CD4-positive, alpha-beta T cell (primary cell): Measurements from ENCODE around the gene KCNAB2. TPM values are rescaled to one million over a fixed set of nuclear protein-coding genes. Genes with fewer than 3 reads are reported as not detected.

ENCODE experiments used
- ATAC-seq: fragments of 200-7000 bp; cut with Tn5 transposase; one replicate; pipeline ENCODE4 v1.10.0; 2022; ENCODE audit warnings: mild to moderate bottlenecking; ENCODE audit not compliant: poor library complexity
- CTCF ChIA-PET: fragments of 350-600 bp; sonication (Branson Sonifier 250); formaldehyde crosslinking; loops from one replicate; lab custom pipeline; 2021; ENCODE audit warnings: antibody characterized with exemption, inconsistent platforms; lab: Charles Lee
- POLR2A ChIA-PET: fragments of 350-600 bp; sonication (Branson Sonifier 250); formaldehyde crosslinking; loops from one replicate; lab custom pipeline; 2021; ENCODE audit warnings: antibody characterized with exemption, inconsistent platforms; lab: Charles Lee
- DNase-seq, 14 experiments: peaks; one replicate each; pipeline ENCODE4 v3.0.0-alpha.2; 2013 to 2020; ENCODE audit warnings: mixed read lengths in 2 of 14
- H3K27ac ChIP-seq, 2 donors: one replicate each; pipeline versions ENCODE4 v1.5.1 to v1.7.0; 2013; ENCODE audit warnings: low read length in 2 of 2, low read depth in 1 of 2, mild to moderate bottlenecking in 1 of 2
- H3K27me3 ChIP-seq, 2 experiments: 1 replicate in 1 of 2; 2 replicates in 1 of 2; pipeline versions ENCODE4 v1.6.1 to v1.7.0; 2013; ENCODE audit warnings: low read length in 2 of 2, control low read depth in 1 of 2, mild to moderate bottlenecking in 1 of 2, moderate library complexity in 1 of 2; ENCODE audit not compliant: insufficient read depth in 2 of 2, control insufficient read depth in 1 of 2
- H3K36me3 ChIP-seq: one replicate; pipeline ENCODE4 v1.6.1; 2013; ENCODE audit warnings: low read length, control low read depth; ENCODE audit not compliant: insufficient read depth
- H3K4me1 ChIP-seq: one replicate; pipeline ENCODE4 v1.6.1; 2013; ENCODE audit warnings: low read length, control low read depth; ENCODE audit not compliant: insufficient read depth
- H3K4me3 ChIP-seq: one replicate; pipeline ENCODE4 v1.5.1; 2013; ENCODE audit warnings: mild to moderate bottlenecking, low read length, moderate library complexity
- H3K9me3 ChIP-seq, 2 experiments: 1 replicate in 1 of 2; 2 replicates in 1 of 2; pipeline versions ENCODE4 v1.6.1 to v1.7.0; 2013; ENCODE audit warnings: low read length in 2 of 2, mild to moderate bottlenecking in 2 of 2, control low read depth in 1 of 2, moderate library complexity in 1 of 2; ENCODE audit not compliant: control insufficient read depth in 1 of 2, insufficient read depth in 1 of 2
- H3K27ac Mint-ChIP-seq: one replicate; pipeline ENCODE4 v1.8.0; 2020; ENCODE audit warnings: mixed read lengths
- H3K27me3 Mint-ChIP-seq: one replicate; pipeline ENCODE4 v1.8.0; 2021; ENCODE audit warnings: mixed read lengths
- H3K36me3 Mint-ChIP-seq: one replicate; pipeline ENCODE4 v1.8.0; 2021; ENCODE audit warnings: low read depth, mixed read lengths
- H3K4me1 Mint-ChIP-seq: one replicate; pipeline ENCODE4 v1.8.0; 2021; ENCODE audit warnings: low read depth, mixed read lengths
- H3K4me3 Mint-ChIP-seq: one replicate; pipeline ENCODE4 v1.8.0; 2020; ENCODE audit warnings: mild to moderate bottlenecking, mixed read lengths
- H3K9me3 Mint-ChIP-seq: one replicate; pipeline ENCODE4 v1.8.0; 2020; ENCODE audit warnings: mixed read lengths
- CTCF ChIP-seq: fragments of 200-600 bp; IDR thresholded peaks from one replicate; pipeline ENCODE4 v1.8.0; 2022; ENCODE audit warnings: antibody characterized with exemption, mild to moderate bottlenecking
- intact Hi-C, 2 experiments: fragments of 100-400 bp; cut with DNase I in 1 of 2; cut with micrococcal nuclease in 1 of 2; formaldehyde crosslinking; loops; one replicate each; pipeline versions ENCODE4 v1.15.1 to v1.9.0; 2023 to 2025; cut with DNase I, micrococcal nuclease
- total RNA-seq, 174 experiments: library from RNA in 2 of 174; stranded (reverse) in 2 of 174; gene quantifications; one replicate each; pipeline ENCODE4 v1.2.3 and lab custom pipeline; 2021 to 2026

The KCNAB2 gene
- total RNA-seq, 2 experiments from 2014 or later: 147 to 155 TPM

- Histone ChIP-seq H3K27me3 (no peaks in the 10 kb centered on the region), H3K27ac (no peak overlapping the region), H3K36me3 (peaks cover 75% of the 10 kb centered on the region), H3K4me1 (peaks cover 8% of the 10 kb centered on the region), H3K4me3 (no peak overlapping the region), H3K9me3 (peaks cover 0 to 4% of the 10 kb centered on the region in 2 experiments)
- no peaks in the 10 kb centered on the region for H3K9me3 Mint-ChIP-seq
- intact Hi-C loops: no loop called here
- POLR2A ChIA-PET: no interaction called here
- CTCF ChIA-PET: no interaction called here
- TF ChIP-seq CTCF: no peak
- no peak for ATAC-seq
- no peak overlapping the region for H3K27ac Mint-ChIP-seq
- no peaks in the 10 kb centered on the region for H3K27me3 Mint-ChIP-seq
- no peak for DNase-seq
- peaks cover 44% of the 10 kb centered on the region for H3K36me3 Mint-ChIP-seq
- no peak overlapping the region for H3K4me3 Mint-ChIP-seq
- peaks cover 18% of the 10 kb centered on the region for H3K4me1 Mint-ChIP-seq
Measured at GRCh38 chr1:6049419-6049818, 3.7 kb downstream of the KCNAB2 start.

GRCh38 chr1:6051423-6051822, 5.7 kb downstream of the KCNAB2 start:
- ATAC-seq: no peak
- no peaks in the 10 kb centered on the region for H3K27me3 Mint-ChIP-seq
- DNase-seq: no peak
- no peak overlapping the region for H3K4me3 Mint-ChIP-seq
- no peak overlapping the region for H3K27ac ChIP-seq
- no peak overlapping the region for H3K4me3 ChIP-seq
- ChIA-PET POLR2A (no interaction called here), CTCF (no interaction called here)
- H3K27me3 ChIP-seq: no peaks in the 10 kb centered on the region
- H3K36me3 ChIP-seq: peaks cover 60% of the 10 kb centered on the region
- H3K9me3 ChIP-seq: peaks cover 0 to 4% of the 10 kb centered on the region in 2 experiments
- no peak overlapping the region for H3K27ac Mint-ChIP-seq
- no peak for TF ChIP-seq CTCF
- intact Hi-C loops: no loop called here
- peaks cover 41% of the 10 kb centered on the region for H3K36me3 Mint-ChIP-seq
- no peaks in the 10 kb centered on the region for H3K9me3 Mint-ChIP-seq
- H3K4me1 Mint-ChIP-seq: peaks cover 19% of the 10 kb centered on the region
- peaks cover 8% of the 10 kb centered on the region for H3K4me1 ChIP-seq

GRCh38 chr1:6052543-6053205, 7.0 kb downstream of the KCNAB2 start:
- peaks cover 23% of the 10 kb centered on the region for H3K4me1 Mint-ChIP-seq
- POLR2A ChIA-PET: no interaction called here
- Histone ChIP-seq H3K27me3 (no peaks in the 10 kb centered on the region), H3K4me3 (no peak overlapping the region), H3K27ac (no peak overlapping the region), H3K9me3 (peaks cover 0 to 4% of the 10 kb centered on the region in 2 experiments), H3K36me3 (peaks cover 50% of the 10 kb centered on the region), H3K4me1 (peaks cover 17% of the 10 kb centered on the region)
- DNase-seq: peak; percentile 24 to 72 (median 40)
- no peak overlapping the region for H3K27ac Mint-ChIP-seq
- H3K4me3 Mint-ChIP-seq: no peak overlapping the region
- peak; percentile 29 for TF ChIP-seq CTCF
- intact Hi-C loops: loop anchor here in 1 of 2 experiments (2.0 kb wide), 1 partner anchor 192 kb away; the partner anchor contains the start of gene HES3
- no peak for ATAC-seq
- peaks cover 48% of the 10 kb centered on the region for H3K36me3 Mint-ChIP-seq
- H3K9me3 Mint-ChIP-seq: no peaks in the 10 kb centered on the region
- H3K27me3 Mint-ChIP-seq: no peaks in the 10 kb centered on the region
- CTCF ChIA-PET: no interaction called here
